Superior temporal gyrus (tissue), 1 donor: ENCODE data around the gene UBE2L6.
"Not testable (repeated sequence)": the region's sequence is repeated elsewhere in the genome, so short reads cannot be mapped to it uniquely, and the experiment has no call there.

Source experiments
- DNase-seq: peaks from one replicate; pipeline ENCODE4 v3.0.0-alpha.2; 2016; ENCODE audit errors: extremely low spot score

Gene UBE2L6

DNA sequence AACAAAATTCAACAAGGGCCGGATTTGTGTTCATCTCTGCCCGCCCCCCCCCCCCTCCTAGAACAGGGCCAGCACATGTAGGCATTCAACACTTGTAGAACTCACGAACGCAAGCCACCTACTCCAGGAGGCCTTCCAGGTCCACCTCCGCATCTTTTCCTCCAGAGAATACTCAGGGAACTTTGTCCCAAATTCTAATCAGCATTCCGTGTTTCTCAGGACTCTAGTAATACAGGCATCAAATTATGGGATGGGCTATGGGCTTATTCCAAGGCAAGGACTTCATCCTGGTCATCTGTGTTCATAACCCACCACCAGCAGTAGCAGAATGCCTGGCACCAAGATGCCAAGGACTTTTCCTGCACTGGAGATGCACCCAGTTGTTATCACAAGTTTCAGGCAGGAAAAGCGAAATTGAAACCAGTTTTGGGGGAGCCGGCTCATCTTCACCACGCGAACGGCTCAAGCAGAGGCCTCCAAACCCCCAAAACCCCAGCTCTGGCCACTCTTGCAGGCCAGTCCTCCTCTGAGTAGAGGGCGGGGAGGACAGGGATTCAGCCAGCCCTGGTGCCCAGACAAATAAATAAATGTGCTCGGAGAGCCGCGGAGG is 462 bp downstream of the UBE2L6 start:
- DNase-seq: peak; percentile 42

DNA sequence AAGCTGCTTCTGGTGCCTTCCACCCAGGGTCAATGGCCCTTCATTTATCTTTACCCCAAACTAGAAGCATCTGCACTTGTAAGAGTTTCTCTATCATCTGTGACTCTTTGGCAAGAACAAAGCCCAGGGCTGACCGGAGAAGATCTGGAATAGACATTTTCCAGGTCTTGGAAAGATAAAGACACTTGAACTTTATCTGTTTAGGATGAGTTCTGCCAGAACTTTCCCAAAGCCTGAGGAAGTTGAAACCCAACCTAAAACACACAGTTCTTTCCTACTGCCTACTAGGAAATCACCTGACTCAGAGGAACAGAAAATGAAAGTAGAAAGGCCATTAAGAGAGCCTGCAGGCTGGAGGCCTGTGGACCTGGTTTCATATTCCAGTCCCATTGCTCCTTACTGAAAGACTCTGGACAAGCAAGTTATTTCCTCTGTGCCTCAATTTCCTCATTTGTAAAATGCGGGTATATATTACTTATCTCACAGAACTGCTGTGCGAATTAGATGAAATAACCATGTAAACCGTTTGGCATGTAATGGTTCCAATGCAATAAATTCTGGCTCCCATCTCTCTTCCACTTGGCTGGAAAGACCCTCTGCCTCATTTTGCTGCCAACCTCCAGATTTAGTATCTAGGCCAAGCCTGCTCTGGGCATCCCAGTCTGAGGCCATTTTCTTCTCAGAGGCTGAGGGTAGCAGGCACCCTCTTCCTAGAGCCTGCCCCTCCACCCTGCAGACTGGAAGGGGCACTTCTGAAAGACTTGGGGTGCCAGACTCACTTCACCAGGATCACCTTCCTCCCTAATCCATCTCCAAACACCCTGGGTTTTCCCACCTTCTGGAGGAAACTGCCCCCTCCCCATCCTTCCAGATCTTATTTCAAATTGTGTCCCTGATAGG is 1.2 kb downstream of the UBE2L6 start:
- DNase-seq: peak; percentile 77

DNA sequence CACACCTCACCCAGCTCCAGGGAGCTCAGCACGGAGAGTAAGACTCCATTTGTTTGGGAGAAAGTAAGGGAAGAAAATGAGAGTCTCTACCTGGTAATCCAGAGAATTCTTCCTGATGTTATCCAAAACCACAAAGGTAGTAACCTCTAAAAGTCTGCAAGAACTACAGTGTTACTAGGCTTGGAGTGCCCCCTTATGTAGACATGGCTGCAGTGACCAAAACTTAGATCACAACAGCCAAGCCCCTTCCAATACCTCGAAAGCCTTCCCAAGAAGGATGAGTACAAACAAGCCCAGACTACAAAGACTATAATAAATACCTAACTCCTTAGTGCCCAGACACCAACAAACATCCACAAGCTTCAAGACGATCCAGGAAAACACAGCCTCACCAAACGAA is 4.9 kb downstream of the UBE2L6 start:
- DNase-seq: no peak

DNA sequence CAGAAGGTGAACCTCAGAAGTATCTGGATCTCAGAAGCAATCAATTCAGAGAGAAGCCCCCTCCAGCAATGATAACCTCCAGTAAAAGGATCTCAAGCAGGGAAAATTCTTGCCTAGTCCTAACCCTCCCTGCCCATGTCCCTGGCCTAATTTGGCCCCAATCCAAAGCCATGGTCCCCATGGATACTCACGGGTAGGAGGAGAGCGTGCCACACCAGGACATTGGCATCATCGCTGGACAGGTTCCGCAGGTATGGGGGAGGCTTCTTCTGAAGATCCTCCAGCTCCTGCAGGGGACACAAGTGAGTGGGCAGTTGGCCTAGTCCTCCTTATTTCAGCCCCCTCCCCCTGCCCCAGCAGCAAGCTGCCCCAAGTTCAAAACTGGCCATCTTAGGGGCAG is 7.3 kb downstream of the UBE2L6 start:
- DNase-seq: no peak

DNA sequence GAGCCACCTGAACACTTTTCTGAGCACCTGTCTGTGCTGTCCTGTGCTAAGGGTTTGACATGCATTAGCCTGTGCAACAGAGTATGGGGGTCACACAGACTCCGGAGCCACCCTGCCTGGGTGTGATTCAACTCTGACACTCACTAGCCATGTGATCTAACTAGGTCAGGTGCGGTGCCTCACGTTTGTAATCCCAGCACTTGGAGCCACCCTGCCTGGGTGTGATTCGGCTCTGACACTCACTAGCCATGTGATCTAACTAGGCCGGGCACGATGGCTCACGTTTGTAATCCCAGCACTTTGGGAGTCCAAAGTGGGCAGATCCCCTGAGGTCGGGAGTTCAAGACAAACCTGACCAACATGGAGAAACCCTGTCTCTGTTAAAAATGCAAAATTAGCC is 11.4 kb downstream of the UBE2L6 start:
- DNase-seq: no peak

DNA sequence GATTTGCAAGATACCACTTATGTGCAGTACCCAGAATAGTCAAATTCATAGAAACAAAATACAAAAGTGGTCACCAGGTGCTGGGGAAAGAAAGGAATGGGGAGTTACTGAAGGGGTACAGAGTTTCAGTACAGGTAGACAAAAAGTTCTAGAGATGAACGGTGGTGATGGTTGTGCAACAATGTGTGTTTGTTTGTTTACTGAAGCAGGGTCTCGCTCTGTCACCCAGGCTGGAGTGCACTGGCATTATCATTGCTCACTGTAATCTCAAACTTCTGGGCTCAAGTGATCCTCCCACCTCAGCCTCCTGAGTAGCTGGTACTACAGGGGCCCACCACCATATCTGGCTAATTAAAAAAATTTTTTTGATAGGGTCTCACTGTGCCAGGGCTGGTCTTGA is 12.1 kb downstream of the UBE2L6 start:
- DNase-seq: no peak

DNA sequence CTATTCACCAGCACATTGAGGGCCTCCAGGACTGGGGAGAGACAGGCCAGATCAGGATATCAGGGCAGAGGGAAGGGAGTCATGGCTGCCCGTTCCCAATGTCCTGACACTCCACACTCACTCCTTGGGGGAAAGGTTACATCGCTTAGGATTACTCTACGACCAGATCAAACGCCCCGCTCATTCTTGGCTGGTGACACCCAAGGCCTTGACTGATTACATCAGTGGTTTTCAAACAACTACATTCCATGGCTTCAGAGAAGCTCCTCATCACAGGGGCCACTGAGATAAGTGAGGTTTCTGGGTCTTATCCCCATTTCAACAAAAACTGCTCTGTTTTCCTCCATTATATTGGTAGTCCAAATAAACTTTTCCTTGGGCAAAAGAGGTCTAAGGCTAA is 15.0 kb downstream of the UBE2L6 start:
- DNase-seq: no peak

DNA sequence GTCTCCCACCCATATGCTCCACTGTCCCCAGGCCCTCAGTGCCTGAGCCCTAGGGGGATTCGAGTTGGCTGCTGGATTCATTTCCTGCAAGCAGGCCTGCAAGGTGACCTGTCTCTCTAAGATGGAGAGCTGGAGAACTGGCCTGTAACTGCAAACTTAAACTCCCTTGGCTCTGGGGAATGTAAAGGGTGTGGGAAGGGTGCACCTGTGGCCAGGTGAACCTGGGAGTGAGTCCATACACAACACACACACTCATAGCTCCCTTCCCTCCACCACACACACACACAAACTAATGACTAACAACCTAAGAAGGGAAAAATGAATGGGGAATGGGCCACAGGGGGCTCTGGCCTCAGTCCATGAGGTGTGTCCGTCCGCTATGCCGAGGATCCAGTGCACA is 15.5 kb downstream of the UBE2L6 start:
- DNase-seq: no peak

DNA sequence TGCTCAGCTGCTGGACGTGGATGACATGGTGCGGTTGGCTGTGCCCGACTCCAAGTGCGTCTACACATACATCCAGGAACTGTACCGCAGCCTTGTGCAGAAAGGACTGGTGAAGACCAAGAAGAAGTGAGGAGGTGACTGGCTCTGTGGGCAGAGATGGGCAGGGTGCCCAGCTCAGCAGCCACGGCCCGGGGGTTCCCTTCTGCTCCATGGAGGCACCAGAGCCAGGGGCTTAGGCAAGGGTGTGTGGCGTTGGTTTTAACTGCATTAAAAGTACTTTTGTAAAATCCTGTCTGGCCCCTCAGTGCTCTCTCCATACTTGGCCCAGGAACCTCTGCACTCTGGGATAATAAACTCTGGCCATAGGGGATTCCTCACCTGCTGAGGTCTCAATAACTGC is 17.5 kb downstream of the UBE2L6 start:
- DNase-seq: no peak

DNA sequence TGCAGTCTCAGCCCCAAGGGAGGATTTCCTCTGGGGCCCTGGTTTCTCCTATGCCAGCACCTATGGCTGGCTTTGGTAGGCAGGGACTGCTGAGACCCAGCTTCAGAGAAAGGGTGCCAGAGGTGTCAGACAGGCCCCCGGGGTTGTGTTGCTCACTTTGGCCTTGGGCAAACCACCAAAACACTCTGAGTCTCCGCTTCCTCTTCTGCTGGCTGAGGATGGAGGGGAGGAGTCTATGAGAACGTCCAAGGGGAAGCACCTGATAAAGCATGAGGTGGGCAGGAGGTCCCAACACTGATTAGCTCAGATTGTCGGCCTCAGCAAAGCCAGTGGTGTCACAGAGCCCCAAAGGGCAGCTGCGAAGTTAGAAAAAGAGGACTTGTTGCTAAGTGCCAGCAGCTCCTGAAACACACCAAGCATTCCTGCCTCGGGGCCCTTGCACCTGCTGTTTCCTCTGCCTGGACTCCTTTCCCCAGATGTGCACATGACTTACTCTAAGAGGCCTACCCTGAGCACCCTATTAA is 19.6 kb downstream of the UBE2L6 start:
- DNase-seq: no peak

DNA sequence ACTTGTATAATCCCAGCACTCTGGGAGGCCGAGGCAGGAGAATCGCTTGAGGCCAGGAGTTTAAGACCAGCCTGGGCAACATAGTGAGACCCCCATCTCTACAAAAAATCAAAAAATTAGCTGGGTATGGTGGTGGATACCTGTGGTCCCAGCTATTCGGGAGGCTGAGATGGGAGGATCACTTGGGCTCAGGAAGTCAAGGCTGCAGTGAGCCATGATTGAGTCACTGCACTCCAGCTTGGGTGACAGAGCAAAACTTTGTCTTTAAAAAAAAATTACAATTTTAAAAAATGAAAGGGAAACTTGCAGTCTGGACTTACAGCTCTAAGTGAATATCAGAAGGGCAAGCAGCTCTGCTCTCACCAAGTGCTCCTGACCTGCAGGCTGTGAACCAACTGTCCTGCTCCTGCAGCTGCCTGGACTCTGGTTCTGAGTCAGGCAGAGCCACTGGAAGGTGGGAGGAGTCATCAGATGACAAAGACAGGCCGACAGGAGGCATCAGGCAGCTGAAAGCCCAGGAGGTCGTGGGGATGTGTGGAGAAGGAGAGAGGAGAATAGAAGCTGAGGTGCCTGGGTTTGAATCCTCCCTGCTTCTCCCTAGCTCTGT is 20.5 kb downstream of the UBE2L6 start:
- DNase-seq: no peak

DNA sequence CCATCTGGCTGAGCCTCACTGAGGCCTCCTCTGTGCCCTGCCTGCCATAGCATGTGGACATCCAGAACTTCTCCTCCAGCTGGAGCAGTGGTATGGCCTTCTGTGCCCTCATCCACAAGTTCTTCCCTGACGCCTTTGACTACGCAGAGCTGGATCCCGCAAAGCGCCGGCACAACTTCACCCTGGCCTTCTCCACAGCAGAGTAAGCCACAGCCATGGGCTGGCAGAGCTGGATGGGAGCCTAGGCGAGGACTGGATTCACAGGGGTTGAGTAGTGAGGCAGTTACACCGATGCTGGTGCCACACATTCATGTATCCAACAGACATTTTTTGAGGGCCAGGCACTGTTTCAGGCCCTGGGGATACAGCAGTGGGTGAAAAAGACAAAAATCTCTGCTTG is 21.0 kb downstream of the UBE2L6 start:
- DNase-seq: no peak

DNA sequence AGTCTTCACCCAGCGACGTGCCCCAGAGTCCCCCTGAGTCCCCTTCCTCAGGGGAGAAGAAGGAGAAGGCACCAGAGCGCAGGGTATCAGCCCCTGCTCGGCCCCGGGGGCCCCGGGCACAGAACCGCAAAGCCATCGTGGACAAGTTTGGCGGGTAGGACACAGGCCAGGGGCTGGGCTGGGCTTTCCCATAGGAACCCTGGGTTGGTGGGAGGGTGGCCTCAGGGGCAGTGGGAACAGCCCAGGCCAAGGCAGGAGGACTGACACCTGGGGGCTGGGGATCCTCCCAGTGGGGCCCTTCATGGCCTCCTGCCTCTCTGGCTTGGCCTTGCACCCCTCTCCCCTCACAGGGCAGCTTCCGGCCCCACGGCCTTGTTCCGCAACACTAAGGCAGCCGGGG is 21.6 kb downstream of the UBE2L6 start:
- DNase-seq: no peak

DNA sequence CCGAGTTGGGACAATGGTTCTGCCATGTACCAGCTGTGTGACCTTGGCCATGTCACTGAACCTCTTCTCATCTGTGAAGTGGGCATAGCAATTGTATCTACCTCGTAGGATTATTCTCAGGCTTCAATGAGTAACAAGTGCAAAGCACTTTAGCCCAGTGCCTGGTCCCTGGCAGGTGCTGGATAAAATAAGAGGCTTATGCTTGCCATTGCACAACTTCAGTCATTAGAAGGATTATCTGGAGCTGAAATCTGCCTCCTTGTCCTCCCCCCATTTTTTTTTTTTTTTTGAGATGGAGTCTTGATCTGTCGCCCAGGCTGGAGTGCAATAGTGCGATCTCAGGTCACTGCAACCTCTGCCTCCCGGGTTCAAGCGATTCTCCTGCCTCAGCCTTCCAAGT is 22.9 kb downstream of the UBE2L6 start:
- no peak for DNase-seq

DNA sequence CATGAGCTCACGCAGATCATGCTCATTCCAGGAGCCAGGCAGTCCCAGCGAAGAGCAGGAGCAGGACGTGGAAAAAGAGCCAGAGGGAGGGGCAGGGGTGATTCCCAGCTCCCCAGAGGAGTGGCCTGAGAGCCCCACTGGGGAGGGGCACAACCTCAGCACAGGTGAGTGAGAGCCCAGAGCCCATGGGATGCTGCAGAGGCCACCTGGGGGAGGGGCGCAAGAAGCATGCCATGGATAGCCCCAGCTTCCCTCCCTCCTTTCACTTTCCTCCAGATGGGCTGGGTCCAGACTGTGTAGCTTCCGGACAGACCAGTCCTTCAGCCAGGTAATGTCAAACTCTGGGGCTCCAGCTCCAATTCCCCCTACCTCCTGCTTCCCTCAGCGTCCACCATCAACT is 23.9 kb downstream of the UBE2L6 start:
- DNase-seq: no peak

DNA sequence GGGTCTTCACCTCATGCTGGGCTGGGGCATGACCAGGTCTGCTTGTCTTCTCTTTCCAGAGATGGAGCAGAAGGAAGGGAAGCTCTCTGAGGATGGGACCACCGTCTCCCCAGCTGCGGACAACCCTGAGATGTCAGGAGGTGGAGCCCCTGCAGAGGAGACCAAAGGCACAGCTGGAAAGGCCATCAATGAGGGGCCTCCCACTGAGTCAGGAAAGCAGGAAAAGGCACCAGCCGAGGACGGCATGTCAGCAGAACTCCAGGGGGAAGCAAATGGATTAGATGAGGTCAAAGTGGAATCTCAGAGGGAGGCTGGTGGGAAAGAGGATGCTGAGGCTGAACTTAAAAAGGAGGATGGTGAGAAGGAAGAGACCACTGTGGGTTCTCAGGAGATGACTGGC is 24.9 kb downstream of the UBE2L6 start:
- no peak for DNase-seq

DNA sequence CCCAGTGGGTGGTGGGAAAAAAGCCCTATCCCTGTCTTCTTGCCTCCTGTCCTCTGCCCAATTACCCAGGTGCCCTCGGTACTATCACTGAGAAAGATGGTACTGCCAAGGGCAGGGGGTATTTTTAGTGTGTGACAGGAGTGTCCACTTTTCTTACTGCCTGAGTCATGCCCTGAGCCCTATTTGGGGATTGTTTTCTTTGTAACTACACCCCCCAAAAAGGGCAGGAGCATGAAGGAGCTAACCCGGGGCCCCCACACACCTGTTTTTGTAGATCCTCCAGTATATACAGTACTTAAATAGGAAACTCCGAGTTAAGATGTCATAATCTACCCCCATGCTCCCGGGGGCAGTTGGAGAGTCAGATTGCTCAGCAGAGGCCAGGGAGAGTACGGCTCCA is 26.3 kb downstream of the UBE2L6 start:
- no peak for DNase-seq

DNA sequence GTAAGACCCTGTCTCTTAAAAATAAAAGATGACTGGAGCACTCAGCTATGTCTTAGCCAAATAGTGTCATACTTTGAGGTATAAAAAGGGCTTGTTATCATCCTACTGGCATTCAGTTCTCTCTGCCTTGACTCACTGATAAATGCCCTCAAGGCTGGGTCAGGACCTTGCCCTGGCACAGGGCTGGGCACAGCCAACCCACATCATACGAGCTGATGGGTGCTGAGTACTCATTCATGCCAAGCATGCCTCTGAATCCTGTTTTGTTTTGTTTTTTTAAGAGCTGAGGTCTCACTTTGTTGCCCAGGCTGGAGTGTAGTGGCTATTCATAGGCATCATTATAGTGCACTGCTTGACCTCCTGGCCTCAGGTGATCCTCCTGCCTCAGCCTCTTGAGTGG is 28.1 kb downstream of the UBE2L6 start:
- no peak for DNase-seq

DNA sequence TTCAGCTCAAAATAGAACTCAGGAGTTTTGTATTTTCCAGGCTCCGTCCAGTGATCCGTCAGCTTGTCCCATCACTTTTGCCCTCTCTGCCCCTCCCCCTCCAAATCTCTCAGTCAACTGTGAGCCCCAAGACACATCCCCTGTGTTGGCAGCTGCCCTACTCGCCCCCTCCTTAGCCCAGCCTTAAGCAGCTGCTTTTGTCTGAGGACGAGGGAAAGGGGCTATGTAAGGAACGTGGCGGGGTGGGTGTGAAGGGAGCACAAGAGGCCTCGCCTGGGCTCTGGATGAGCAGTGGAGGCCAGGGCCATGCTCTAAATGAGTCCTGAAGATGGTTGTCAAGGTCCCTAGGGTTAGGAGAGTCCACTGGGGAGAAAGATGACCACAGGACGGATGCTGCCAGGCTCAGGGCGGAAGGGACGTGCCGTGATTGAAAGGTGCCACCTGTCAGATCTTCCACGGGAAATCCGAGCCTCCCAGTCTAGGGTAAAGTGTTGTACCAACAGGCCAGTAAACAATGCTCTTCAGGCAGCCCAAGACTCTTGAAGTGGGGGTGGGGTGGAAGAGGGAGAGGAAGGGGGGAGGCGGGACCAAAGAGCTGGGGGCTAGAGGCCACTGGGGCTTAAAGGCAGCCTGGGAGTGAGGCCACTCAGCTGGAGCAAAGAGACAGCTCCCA is 30.4 kb downstream of the UBE2L6 start, which contains the start of gene SMTNL1:
SMTNL1 (plus strand) TSS at position 649 of the 673 bp plus-strand sequence. CDS start 5,048 bp downstream, outside the sequence.
- DNase-seq: no peak

DNA sequence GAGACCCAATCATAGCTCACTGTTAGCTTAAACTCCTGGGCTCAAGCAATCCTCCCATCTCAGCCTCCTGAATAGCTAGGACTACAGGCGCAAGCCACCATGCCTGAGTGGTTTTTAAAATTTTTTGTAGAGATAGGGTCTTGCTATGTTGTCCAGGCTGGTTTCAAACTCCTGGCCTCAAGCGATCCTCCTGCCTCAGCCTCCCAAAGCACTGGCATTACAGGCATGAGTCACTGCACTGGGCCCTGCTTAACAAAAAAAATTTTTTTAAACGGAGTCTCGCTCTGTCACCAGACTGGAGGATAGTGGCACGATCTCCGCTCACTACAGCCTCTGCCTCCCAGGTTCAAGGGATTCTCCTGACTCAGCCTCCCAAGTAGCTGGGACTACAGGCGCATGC is 33.0 kb downstream of the UBE2L6 start:
- not testable (repeated sequence) for DNase-seq

DNA sequence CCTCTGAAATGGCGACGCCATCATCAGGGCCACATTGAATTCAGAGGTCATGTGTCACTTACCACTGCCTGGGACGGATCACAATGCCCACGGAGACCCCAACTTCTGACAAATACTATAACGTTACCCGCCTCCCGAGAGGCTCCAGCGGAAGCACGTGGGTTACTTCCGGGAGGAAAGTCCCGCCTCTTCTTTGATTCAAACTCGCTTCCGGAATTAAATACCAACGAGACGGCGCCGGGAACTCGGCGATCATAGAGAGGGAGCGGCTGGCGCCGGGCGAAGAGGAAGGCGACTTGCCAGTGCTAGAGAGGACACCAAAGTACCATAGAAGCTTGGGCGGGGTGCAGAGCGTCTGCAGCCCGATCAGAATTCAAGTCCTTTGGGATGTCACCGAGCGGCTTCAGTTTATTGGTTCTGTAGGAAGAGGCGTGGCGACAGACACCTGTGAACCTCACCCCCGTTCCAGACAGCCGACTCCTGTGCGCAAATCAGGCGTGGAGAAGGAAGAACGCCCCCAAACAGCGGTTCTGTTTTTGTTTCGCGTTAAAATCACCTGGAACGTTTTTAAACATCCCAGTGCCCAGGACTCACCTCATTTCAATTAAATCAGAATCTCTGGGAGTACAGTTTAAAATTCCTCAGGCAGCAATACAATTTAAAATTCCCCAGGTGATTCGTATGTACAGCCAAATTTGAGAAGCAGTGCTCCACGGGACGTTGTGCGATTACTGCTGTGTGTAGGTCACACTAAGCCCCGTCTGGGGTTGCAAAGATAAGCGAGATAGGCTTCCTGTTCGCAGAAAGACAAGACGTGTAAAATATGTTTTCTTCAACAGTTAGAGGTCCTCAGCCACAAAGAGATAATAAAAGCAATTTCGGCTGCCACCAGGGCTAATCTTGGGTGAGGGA is 36.6 kb downstream of the UBE2L6 start, which contains the start of gene TIMM10:
TIMM10 (minus strand) TSS at position 159 of the 912 bp plus-strand sequence. CDS start 565 bp downstream, outside the sequence.
- DNase-seq: peak; percentile 99
